ENCODE data around the gene CYP27A1.

DNA sequence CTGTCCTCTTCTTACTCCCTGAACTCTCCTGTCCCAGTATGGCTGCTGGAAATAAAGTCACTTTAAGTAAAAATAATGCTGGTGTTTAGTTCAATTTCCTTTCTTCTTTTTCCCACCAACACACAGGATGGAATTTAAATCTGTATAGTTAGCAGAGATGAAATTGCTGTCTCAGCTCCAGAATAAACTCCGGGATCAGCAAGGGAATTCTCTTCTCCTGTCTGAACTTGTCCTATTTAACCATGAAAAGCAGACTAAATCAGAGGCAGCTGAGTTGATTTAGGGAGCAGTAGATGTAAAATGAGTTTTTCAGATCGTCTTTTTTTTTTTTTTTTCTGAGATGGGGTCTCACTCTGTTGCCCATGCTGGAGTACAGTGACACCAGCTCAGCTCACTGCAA is 45.4 kb upstream of the CYP27A1 start:
- TF ChIP-seq, protein P1, sequence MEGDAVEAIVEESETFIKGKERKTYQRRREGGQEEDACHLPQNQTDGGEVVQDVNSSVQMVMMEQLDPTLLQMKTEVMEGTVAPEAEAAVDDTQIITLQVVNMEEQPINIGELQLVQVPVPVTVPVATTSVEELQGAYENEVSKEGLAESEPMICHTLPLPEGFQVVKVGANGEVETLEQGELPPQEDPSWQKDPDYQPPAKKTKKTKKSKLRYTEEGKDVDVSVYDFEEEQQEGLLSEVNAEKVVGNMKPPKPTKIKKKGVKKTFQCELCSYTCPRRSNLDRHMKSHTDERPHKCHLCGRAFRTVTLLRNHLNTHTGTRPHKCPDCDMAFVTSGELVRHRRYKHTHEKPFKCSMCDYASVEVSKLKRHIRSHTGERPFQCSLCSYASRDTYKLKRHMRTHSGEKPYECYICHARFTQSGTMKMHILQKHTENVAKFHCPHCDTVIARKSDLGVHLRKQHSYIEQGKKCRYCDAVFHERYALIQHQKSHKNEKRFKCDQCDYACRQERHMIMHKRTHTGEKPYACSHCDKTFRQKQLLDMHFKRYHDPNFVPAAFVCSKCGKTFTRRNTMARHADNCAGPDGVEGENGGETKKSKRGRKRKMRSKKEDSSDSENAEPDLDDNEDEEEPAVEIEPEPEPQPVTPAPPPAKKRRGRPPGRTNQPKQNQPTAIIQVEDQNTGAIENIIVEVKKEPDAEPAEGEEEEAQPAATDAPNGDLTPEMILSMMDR (IDR thresholded peaks at IDR 0.05): no peak
- TF ChIP-seq POLR2A (IDR thresholded peaks at IDR 0.05): no peak
